Mesenchymal stem cell (in vitro differentiated cells and primary cell): Measurements from ENCODE around the gene OSER1.
"Not testable (repeated sequence)": the region's sequence is repeated elsewhere in the genome, so short reads cannot be mapped to it uniquely, and the experiment has no call there.

Experiments
- DNase-seq: peaks from one replicate; pipeline ENCODE4 v3.0.0-alpha.2; 2013
- H2AFZ ChIP-seq: one replicate; pipeline ENCODE4 v1.6.1; 2013; ENCODE audit warnings: low read depth, mild to moderate bottlenecking, control low read depth, inconsistent platforms, low read length, moderate library complexity
- H2AK5ac ChIP-seq: 2 replicates; pipeline ENCODE4 v1.6.1; 2013; ENCODE audit warnings: low read length, moderate library complexity, mild to moderate bottlenecking, inconsistent platforms; ENCODE audit not compliant: severe bottlenecking
- H2BK120ac ChIP-seq: one replicate; pipeline ENCODE4 v1.6.1; 2013; ENCODE audit warnings: low read depth, mild to moderate bottlenecking, inconsistent platforms, low read length, moderate library complexity
- H2BK12ac ChIP-seq, 2 experiments: one replicate each; pipeline ENCODE4 v1.6.1; 2013; ENCODE audit warnings: inconsistent platforms in 2 of 2, low read length in 2 of 2, mild to moderate bottlenecking in 2 of 2, moderate library complexity in 2 of 2, control low read depth in 1 of 2
- H2BK15ac ChIP-seq: one replicate; pipeline ENCODE4 v1.6.1; 2013; ENCODE audit warnings: mild to moderate bottlenecking, low read depth, inconsistent platforms; ENCODE audit not compliant: poor library complexity, severe bottlenecking
- H2BK5ac ChIP-seq: 2 replicates; pipeline ENCODE4 v1.6.1; 2013; ENCODE audit warnings: low read depth, mild to moderate bottlenecking, low read length, control low read depth, inconsistent platforms; ENCODE audit not compliant: poor library complexity, severe bottlenecking
- H3K14ac ChIP-seq, 2 experiments: one replicate each; pipeline ENCODE4 v1.6.1; 2013; ENCODE audit warnings: inconsistent platforms in 2 of 2, low read length in 2 of 2, control low read depth in 1 of 2, mild to moderate bottlenecking in 1 of 2, moderate library complexity in 1 of 2
- H3K18ac ChIP-seq, 2 experiments: one replicate each; pipeline ENCODE4 v1.6.1; 2013; ENCODE audit warnings: inconsistent platforms in 2 of 2, low read length in 2 of 2, control low read depth in 1 of 2, low read depth in 1 of 2, mild to moderate bottlenecking in 1 of 2
- H3K23ac ChIP-seq, 2 experiments: one replicate each; pipeline ENCODE4 v1.6.1; 2013; ENCODE audit warnings: inconsistent platforms in 2 of 2, low read length in 2 of 2, mild to moderate bottlenecking in 2 of 2, moderate library complexity in 2 of 2, control low read depth in 1 of 2
- H3K27ac ChIP-seq: 2 replicates; pipeline ENCODE4 v1.5.1; 2013; ENCODE audit warnings: mild to moderate bottlenecking, moderate library complexity, low read length, control low read depth, inconsistent platforms; ENCODE audit not compliant: poor library complexity, severe bottlenecking
- H3K27me3 ChIP-seq, 2 experiments: 2 replicates each; pipeline versions ENCODE4 v1.6.1 to v1.7.0; 2013; ENCODE audit warnings: low read length in 2 of 2, mild to moderate bottlenecking in 2 of 2, moderate library complexity in 2 of 2, control low read depth in 1 of 2, inconsistent platforms in 1 of 2; ENCODE audit not compliant: control insufficient read depth in 1 of 2, insufficient read depth in 1 of 2
- H3K36me3 ChIP-seq, 2 experiments: 2 replicates each; pipeline versions ENCODE4 v1.6.1 to v1.7.0; 2013; ENCODE audit warnings: low read length in 2 of 2, control low read depth in 1 of 2, inconsistent platforms in 1 of 2, low read depth in 1 of 2, mild to moderate bottlenecking in 1 of 2; ENCODE audit not compliant: insufficient read depth in 2 of 2, control insufficient read depth in 1 of 2
- H3K4ac ChIP-seq, 2 experiments: one replicate each; pipeline ENCODE4 v1.6.1; 2013; ENCODE audit warnings: inconsistent platforms in 2 of 2, low read length in 2 of 2, mild to moderate bottlenecking in 2 of 2, moderate library complexity in 2 of 2, control low read depth in 1 of 2, low read depth in 1 of 2
- H3K4me1 ChIP-seq: 2 replicates; pipeline ENCODE4 v1.6.1; 2013; ENCODE audit warnings: low read depth, low read length, control low read depth; ENCODE audit not compliant: control insufficient read depth, insufficient read depth
- H3K4me2 ChIP-seq: 2 replicates; pipeline ENCODE4 v1.6.1; 2013; ENCODE audit warnings: low read length, mild to moderate bottlenecking, inconsistent platforms; ENCODE audit not compliant: poor library complexity, severe bottlenecking
- H3K4me3 ChIP-seq, 2 experiments: 2 replicates each; pipeline versions ENCODE4 v1.5.1 to v1.7.0; 2013; ENCODE audit warnings: low read length in 2 of 2, mild to moderate bottlenecking in 2 of 2, control low read depth in 1 of 2, low read depth in 1 of 2; ENCODE audit not compliant: insufficient read depth in 1 of 2
- H3K79me1 ChIP-seq: replicated peaks from 2 replicates; pipeline ENCODE4 v1.6.1; 2013; ENCODE audit warnings: mild to moderate bottlenecking, control low read depth, low read length, inconsistent platforms; ENCODE audit not compliant: poor library complexity, severe bottlenecking
- H3K9ac ChIP-seq: 2 replicates; pipeline ENCODE4 v1.7.0; 2013; ENCODE audit warnings: mild to moderate bottlenecking, low read length, moderate library complexity
- H3K9me3 ChIP-seq: 2 replicates; pipeline ENCODE4 v1.7.0; 2013; ENCODE audit warnings: mild to moderate bottlenecking, low read length; ENCODE audit not compliant: control insufficient read depth
- H4K8ac ChIP-seq: one replicate; pipeline ENCODE4 v1.6.1; 2013; ENCODE audit warnings: inconsistent platforms, mild to moderate bottlenecking, low read length, moderate library complexity
- H4K91ac ChIP-seq: one replicate; pipeline ENCODE4 v1.6.1; 2013; ENCODE audit warnings: mild to moderate bottlenecking, low read length, inconsistent platforms
- WGBS: methylation state at CpG from one replicate; pipeline ENCODE4 v1.1.7; 2013; ENCODE audit warnings: mixed read lengths; 5-methylcytosine and 5-hydroxymethylcytosine counted together

Gene OSER1

DNA sequence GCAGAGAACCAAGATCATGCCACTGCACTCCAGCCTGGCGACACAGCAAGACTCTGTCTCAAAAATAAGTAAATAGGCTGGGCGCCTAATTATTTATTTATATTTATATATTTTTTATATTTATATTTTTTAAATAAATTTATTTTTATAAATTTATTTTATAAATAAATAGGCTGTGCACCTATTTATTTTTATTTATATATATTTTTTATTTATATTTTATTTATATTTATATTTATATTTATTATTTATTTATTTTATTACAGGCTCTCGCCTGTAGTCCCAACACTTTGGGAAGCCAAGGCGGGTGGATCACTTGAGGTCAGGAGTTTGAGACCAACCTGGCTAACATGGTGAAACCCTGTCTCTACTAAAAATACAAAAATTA is 21.9 kb upstream of the OSER1 start:
- H3K79me1 ChIP-seq, H3K4me1 ChIP-seq, H2BK5ac ChIP-seq, H2BK120ac ChIP-seq, H2AK5ac ChIP-seq, H4K8ac ChIP-seq, H3K14ac ChIP-seq, H3K9me3 ChIP-seq, H3K4me3 ChIP-seq, H3K4me2 ChIP-seq, H3K36me3 ChIP-seq, H3K27me3 ChIP-seq, H2BK15ac ChIP-seq, H3K4ac ChIP-seq, H3K27ac ChIP-seq, H3K18ac ChIP-seq, H2BK12ac ChIP-seq, H2AFZ ChIP-seq, H3K9ac ChIP-seq, DNase-seq, H4K91ac ChIP-seq, H3K23ac ChIP-seq: not testable (repeated sequence)
- 100% methylated on average over 2 of the region's 4 CpGs for WGBS

DNA sequence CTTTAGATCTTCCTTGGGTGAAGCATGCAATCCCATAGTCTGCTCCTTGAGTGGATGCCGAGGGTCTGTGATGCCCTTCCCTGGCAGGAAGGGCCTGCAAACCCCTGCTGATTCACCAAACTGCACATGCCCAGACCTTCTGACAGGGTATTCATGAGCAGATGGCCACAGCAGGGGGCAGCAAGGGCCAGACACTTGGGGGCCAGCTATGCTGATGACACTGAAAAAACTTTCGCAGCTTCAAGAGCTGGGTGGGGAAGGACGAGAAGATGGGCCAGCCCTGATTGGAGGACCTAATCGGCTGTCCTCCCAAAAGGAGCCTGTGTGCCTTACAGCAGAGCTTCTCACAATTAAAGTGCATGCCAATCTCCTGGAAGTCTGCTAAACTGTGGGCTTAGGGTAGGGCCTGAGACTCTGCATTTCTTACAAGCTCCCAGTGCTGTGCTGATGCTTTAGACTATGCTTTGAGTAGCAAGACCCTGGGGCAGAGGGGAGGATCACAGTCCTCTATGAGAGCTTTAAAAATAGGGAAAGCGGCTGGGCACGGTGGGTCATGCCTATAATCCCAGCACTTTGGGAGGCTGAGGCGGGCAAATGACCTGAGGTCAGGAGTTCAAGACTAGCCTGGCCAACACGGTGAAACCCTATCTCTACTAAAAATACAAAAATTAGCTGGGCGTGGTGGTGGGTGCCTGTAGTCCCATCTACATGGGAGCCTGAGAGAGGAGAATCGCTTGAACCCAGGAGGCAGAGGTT is 21.3 kb upstream of the OSER1 start:
- H3K9me3 ChIP-seq = no peaks in the 10 kb centered on the region
- H2AFZ ChIP-seq = no peak overlapping the region
- no peak for DNase-seq
- peaks cover 4% of the 10 kb centered on the region for H3K4me1 ChIP-seq
- H3K4me3 ChIP-seq = no peak overlapping the region
- H2BK15ac ChIP-seq = no peak overlapping the region
- WGBS = 33% methylated on average over 5 of the region's 10 CpGs
- no peak overlapping the region for H4K8ac ChIP-seq
- H3K4me2 ChIP-seq = no peak overlapping the region
- H2AK5ac ChIP-seq = no peak overlapping the region
- H2BK5ac ChIP-seq = no peak overlapping the region
- no peak overlapping the region for H2BK120ac ChIP-seq
- H4K91ac ChIP-seq = no peak overlapping the region
- H3K4ac ChIP-seq = no peak overlapping the region
- no peak overlapping the region for H3K27ac ChIP-seq
- no peak overlapping the region for H3K18ac ChIP-seq
- H3K23ac ChIP-seq = no peak overlapping the region
- peaks cover 0 to 9% of the 10 kb centered on the region in 2 experiments for H3K27me3 ChIP-seq
- no peak overlapping the region for H3K14ac ChIP-seq
- H3K36me3 ChIP-seq = no peaks in the 10 kb centered on the region
- no peak overlapping the region for H3K9ac ChIP-seq
- no peak overlapping the region for H2BK12ac ChIP-seq
- no peaks in the 10 kb centered on the region for H3K79me1 ChIP-seq

DNA sequence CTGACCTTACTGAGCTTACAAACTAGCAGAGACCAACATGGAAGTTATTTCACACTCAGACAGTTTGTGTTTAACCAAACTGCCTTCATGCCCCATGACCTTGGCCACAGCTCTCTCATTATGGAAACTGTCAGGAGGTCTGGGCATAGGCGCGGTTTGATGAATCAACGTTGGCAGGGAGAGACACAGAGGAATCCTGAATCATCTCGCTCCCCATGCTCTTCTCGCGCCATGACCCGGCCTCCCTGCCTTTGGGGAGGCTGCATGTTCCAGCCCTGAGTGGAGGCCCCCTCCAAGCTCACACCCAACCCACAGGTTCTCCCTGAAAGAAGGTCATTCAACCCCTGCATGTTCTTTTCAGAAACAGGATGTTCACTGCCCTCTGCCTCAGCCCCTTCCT is 20.6 kb upstream of the OSER1 start:
- peaks cover 0 to 9% of the 10 kb centered on the region in 2 experiments for H3K27me3 ChIP-seq
- no peak overlapping the region for H2BK15ac ChIP-seq
- H3K4me2 ChIP-seq = no peak overlapping the region
- no peak overlapping the region for H2AFZ ChIP-seq
- no peak overlapping the region for H4K91ac ChIP-seq
- H3K18ac ChIP-seq = no peak overlapping the region
- H2BK12ac ChIP-seq = no peak overlapping the region
- H3K9ac ChIP-seq = no peak overlapping the region
- H3K27ac ChIP-seq = no peak overlapping the region
- H2AK5ac ChIP-seq = no peak overlapping the region
- WGBS = 76% methylated on average over 7 of the region's 7 CpGs
- no peak overlapping the region for H2BK5ac ChIP-seq
- H3K79me1 ChIP-seq = no peaks in the 10 kb centered on the region
- no peak for DNase-seq
- no peak overlapping the region for H4K8ac ChIP-seq
- H3K4ac ChIP-seq = no peak overlapping the region
- no peak overlapping the region for H3K14ac ChIP-seq
- H3K9me3 ChIP-seq = no peaks in the 10 kb centered on the region
- no peak overlapping the region for H3K4me3 ChIP-seq
- H3K23ac ChIP-seq = no peak overlapping the region
- H3K4me1 ChIP-seq = peaks cover 4% of the 10 kb centered on the region
- H2BK120ac ChIP-seq = no peak overlapping the region
- no peaks in the 10 kb centered on the region for H3K36me3 ChIP-seq

DNA sequence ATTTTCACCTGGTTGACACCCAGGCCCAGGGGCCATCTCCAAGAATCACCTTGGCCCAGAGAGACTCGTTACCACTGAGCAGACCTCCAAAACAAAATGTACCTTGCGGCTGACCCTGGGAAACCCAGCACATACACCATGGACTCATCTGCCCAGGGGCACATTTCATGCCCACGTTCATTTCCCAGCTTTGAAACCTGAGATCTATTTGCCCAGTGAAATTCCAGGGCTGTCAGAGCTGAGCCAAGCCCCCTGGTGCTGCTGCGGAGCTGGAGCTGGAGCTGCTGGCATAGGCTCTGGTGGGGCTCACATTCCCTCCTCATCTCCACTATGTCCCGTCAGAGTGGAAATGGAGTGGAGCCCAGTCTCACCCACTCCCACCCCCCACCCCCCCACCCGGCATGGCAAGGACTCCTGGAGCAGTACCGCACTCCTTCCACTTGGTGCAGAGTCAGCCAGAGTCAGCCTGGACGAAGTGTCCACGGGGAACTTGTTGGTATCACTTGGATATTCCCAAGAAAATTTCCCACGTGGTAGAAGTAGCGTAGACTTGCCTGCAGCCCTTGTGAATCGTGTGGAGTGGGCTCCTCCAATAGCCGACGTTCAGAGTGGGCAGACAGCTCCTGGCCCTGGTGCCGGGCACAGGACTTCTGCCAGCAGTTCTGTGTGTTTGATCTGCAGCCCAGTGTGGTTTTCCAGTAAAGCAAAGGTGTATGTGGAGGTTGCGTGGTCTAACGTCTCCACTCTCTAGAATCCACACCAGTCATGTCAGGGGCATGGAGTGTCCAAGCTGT is 18.1 kb upstream of the OSER1 start:
- H2BK5ac ChIP-seq = no peak overlapping the region
- 69% methylated on average over 16 of the region's 17 CpGs for WGBS
- H3K4me2 ChIP-seq = no peak overlapping the region
- H3K4me3 ChIP-seq = no peak overlapping the region
- DNase-seq = no peak
- no peaks in the 10 kb centered on the region for H3K36me3 ChIP-seq
- H3K4me1 ChIP-seq = peaks cover 3% of the 10 kb centered on the region
- no peak overlapping the region for H4K8ac ChIP-seq
- no peak overlapping the region for H3K9ac ChIP-seq
- H2BK12ac ChIP-seq = no peak overlapping the region
- H3K79me1 ChIP-seq = no peaks in the 10 kb centered on the region
- H3K27me3 ChIP-seq = peaks cover 0 to 9% of the 10 kb centered on the region in 2 experiments
- H3K18ac ChIP-seq = no peak overlapping the region
- H2BK120ac ChIP-seq = no peak overlapping the region
- no peak overlapping the region for H3K4ac ChIP-seq
- no peak overlapping the region for H3K23ac ChIP-seq
- H3K9me3 ChIP-seq = no peaks in the 10 kb centered on the region
- no peak overlapping the region for H2AFZ ChIP-seq
- no peak overlapping the region for H4K91ac ChIP-seq
- no peak overlapping the region for H2BK15ac ChIP-seq
- H2AK5ac ChIP-seq = no peak overlapping the region
- H3K27ac ChIP-seq = no peak overlapping the region
- H3K14ac ChIP-seq = no peak overlapping the region
